Liver (tissue), 9 donors: ENCODE results near the gene APBA3. TPM values are rescaled to one million over a fixed set of nuclear protein-coding genes. Genes with fewer than 3 reads are reported as not detected.

Source experiments
- DNase-seq: peaks from one replicate; pipeline ENCODE4 v3.0.0-alpha.2; 2017; ENCODE audit warnings: low spot score
- H3K27ac ChIP-seq, 2 donors: one replicate each; pipeline ENCODE4 v1.7.0; 2013; ENCODE audit warnings: inconsistent platforms in 2 of 2, low read length in 2 of 2, control low read depth in 1 of 2, low read depth in 1 of 2, mild to moderate bottlenecking in 1 of 2
- H3K27me3 ChIP-seq, 4 donors: one replicate each; pipeline versions ENCODE4 v1.6.1 to v1.7.0; 2013; ENCODE audit warnings: low read length in 3 of 4, inconsistent platforms in 1 of 4, mild to moderate bottlenecking in 1 of 4, moderate library complexity in 1 of 4; ENCODE audit not compliant: control insufficient read depth in 4 of 4, insufficient read depth in 4 of 4
- H3K36me3 ChIP-seq, 4 donors: one replicate each; pipeline versions ENCODE4 v1.6.1 to v1.7.0; 2013; ENCODE audit warnings: low read length in 3 of 4, mild to moderate bottlenecking in 3 of 4, low read depth in 1 of 4, moderate library complexity in 1 of 4; ENCODE audit not compliant: control insufficient read depth in 4 of 4, insufficient read depth in 3 of 4
- H3K4me1 ChIP-seq, 4 donors: one replicate each; pipeline versions ENCODE4 v1.6.1 to v1.7.0; 2013; ENCODE audit warnings: low read length in 3 of 4, mild to moderate bottlenecking in 3 of 4, moderate library complexity in 1 of 4; ENCODE audit not compliant: control insufficient read depth in 4 of 4, insufficient read depth in 4 of 4
- H3K4me3 ChIP-seq, 3 donors: one replicate each; pipeline versions ENCODE4 v1.6.1 to v1.7.0; 2013; ENCODE audit warnings: low read length in 3 of 3, control low read depth in 1 of 3, low read depth in 1 of 3, mild to moderate bottlenecking in 1 of 3
- H3K9ac ChIP-seq, 2 donors: one replicate each; pipeline ENCODE4 v1.7.0; 2013; ENCODE audit warnings: low read length in 2 of 2, mild to moderate bottlenecking in 2 of 2, moderate library complexity in 2 of 2, control low read depth in 1 of 2, low read depth in 1 of 2
- H3K9me3 ChIP-seq, 4 donors: one replicate each; pipeline versions ENCODE4 v1.6.1 to v1.7.0; 2013; ENCODE audit warnings: low read length in 3 of 4; ENCODE audit not compliant: control insufficient read depth in 4 of 4
- EGR1 ChIP-seq, 2 donors: IDR thresholded peaks; 2 replicates each; pipeline ENCODE4 v1.6.1; 2016 to 2018; ENCODE audit warnings: antibody characterized with exemption in 2 of 2, low read depth in 2 of 2
- FOXA1 ChIP-seq: IDR thresholded peaks from 2 replicates; pipeline ENCODE4 v1.6.1; 2016; ENCODE audit warnings: antibody characterized with exemption
- FOXA2 ChIP-seq: IDR thresholded peaks from 2 replicates; pipeline ENCODE4 v1.6.1; 2016; ENCODE audit warnings: antibody characterized with exemption
- GABPA ChIP-seq, 2 donors: IDR thresholded peaks in 1 of 2; conservative IDR thresholded peaks in 1 of 2; 2 replicates each; pipeline ENCODE4 v1.6.1; 2016; ENCODE audit warnings: antibody characterized with exemption in 2 of 2, mild to moderate bottlenecking in 1 of 2, moderate library complexity in 1 of 2
- HNF4A ChIP-seq, 2 donors: conservative IDR thresholded peaks; 2 replicates each; pipeline ENCODE4 v1.6.1; 2016; ENCODE audit warnings: antibody characterized with exemption in 2 of 2, mild to moderate bottlenecking in 2 of 2
- HNF4G ChIP-seq: IDR thresholded peaks from 2 replicates; pipeline ENCODE4 v1.6.1; 2016; ENCODE audit warnings: antibody characterized with exemption
- JUND ChIP-seq, 2 donors: IDR thresholded peaks; 2 replicates each; pipeline ENCODE4 v1.6.1; 2016; ENCODE audit warnings: antibody characterized with exemption in 2 of 2
- NR2F2 ChIP-seq: IDR thresholded peaks from 2 replicates; pipeline ENCODE4 v1.6.1; 2016; ENCODE audit warnings: antibody characterized with exemption
- RAD21 ChIP-seq, 2 donors: IDR thresholded peaks; 2 replicates each; pipeline ENCODE4 v1.6.1; 2016; ENCODE audit warnings: antibody characterized with exemption in 2 of 2, mild to moderate bottlenecking in 2 of 2
- RXRA ChIP-seq, 2 donors: IDR thresholded peaks; 2 replicates each; pipeline ENCODE4 v1.6.1; 2017 to 2018; ENCODE audit warnings: antibody characterized with exemption in 2 of 2, mild to moderate bottlenecking in 1 of 2
- SP1 ChIP-seq: IDR thresholded peaks from 2 replicates; pipeline ENCODE4 v1.6.1; 2018; ENCODE audit warnings: antibody characterized with exemption, mild to moderate bottlenecking
- TAF1 ChIP-seq: conservative IDR thresholded peaks from 2 replicates; pipeline ENCODE4 v1.6.1; 2016; ENCODE audit warnings: antibody characterized with exemption, mild to moderate bottlenecking
- YY1 ChIP-seq: IDR thresholded peaks from 2 replicates; pipeline ENCODE4 v1.6.1; 2016; ENCODE audit warnings: antibody characterized with exemption, mild to moderate bottlenecking
- WGBS: extraction: QIAGEN DNeasy Blood & Tissue Kit; methylation state at CpG from one replicate; pipeline ENCODE4 v1.1.7; 2013; 5-methylcytosine and 5-hydroxymethylcytosine counted together
- polyA plus RNA-seq, 2 donors: library from polyadenylated mRNA; stranded (reverse) in 1 of 2; unstranded in 1 of 2; fragments of 200-250 nt in 1 of 2; fragments of >200 nt in 1 of 2; fragmentation: Nextera tagmentation in 1 of 2; extraction: Ambion mirVana in 1 of 2; gene quantifications; one replicate each; pipeline versions ENCODE4 v1.2.1 to v1.2.3, GENCODE V29; 2013 to 2015
- total RNA-seq, 2 donors: library from RNA; depleted of rRNA; stranded (reverse); fragments of >200 nt; gene quantifications; one replicate each; pipeline ENCODE4 v1.2.3, GENCODE V29; 2014
- TF ChIP-seq, protein P1 (sequence below): IDR thresholded peaks from 2 replicates; pipeline ENCODE4 v1.6.1; 2016; ENCODE audit warnings: antibody characterized with exemption, mild to moderate bottlenecking
- TF ChIP-seq, protein P2 (sequence below): IDR thresholded peaks from 2 replicates; pipeline ENCODE4 v1.6.1; 2016; ENCODE audit warnings: antibody characterized with exemption
- TF ChIP-seq, protein P3 (sequence below): IDR thresholded peaks from 2 replicates; pipeline ENCODE4 v1.6.1; 2016; ENCODE audit warnings: antibody characterized with exemption
- TF ChIP-seq, protein P4 (sequence below): IDR thresholded peaks from 2 replicates; pipeline ENCODE4 v1.6.1; 2016; ENCODE audit warnings: antibody characterized with exemption
- TF ChIP-seq, protein P5 (sequence below): fragments of 150-350 bp; IDR thresholded peaks from 2 replicates; pipeline ENCODE4 v1.5.1; 2017; ENCODE audit warnings: improper control_type of control experiment, low read depth, low read length; ENCODE audit not compliant: missing input control
- donor health status: healthy.
- donor health status: healthy.
- donor health status: healthy.
- donor health status: healthy.
- donor health status: healthy.

Gene APBA3
- total and polyA plus RNA-seq, 4 donors = 6.4 to 24.3 (median 10.7) TPM

DNA sequence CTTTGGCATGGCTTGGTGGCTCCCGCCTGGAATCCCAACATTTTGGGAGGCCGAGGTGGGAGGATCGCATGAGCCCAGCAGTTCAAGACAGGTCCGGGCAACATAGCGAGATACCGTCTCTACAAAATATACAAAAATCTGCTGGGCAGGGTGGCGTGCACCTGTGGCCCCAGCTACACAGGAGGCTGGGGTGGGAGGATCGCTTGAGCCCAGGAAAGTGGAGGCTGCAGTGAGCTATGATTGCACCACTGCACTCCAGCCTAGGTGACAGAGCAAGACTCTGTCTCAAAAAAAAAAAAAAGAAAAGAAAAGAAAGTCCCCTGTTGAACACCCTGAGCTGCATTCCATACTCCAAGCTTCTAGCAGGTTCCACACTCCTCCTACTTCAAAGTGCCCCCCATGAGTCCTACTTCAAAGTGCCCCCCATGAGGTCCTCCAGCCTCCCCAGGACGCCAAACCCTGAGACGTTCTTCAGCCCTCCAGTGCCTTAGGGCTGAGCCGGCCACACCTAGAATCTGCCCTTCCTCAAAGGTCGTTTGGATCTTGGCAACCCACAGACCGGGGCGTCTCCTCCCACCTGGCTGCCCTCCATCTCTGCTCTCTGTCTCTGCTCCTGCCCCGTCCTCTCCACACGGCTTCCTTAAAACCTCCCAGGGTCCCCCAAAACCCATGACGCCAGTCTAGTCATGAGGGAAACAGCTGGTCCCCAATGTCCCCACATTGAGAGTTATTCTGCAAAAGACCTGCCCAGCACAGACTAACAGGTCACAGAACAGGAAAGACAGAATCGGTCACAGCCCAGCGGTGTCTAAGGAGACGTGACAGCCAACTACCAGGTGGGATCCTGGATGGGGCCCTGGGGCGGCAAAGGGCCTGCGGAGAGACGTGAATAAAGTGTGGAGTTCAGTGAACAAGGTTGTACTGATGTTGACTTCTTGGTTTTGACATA lies 48.6 kb downstream of the APBA3 start:
- H3K27ac ChIP-seq = no peak overlapping the region
- DNase-seq = no peak

DNA sequence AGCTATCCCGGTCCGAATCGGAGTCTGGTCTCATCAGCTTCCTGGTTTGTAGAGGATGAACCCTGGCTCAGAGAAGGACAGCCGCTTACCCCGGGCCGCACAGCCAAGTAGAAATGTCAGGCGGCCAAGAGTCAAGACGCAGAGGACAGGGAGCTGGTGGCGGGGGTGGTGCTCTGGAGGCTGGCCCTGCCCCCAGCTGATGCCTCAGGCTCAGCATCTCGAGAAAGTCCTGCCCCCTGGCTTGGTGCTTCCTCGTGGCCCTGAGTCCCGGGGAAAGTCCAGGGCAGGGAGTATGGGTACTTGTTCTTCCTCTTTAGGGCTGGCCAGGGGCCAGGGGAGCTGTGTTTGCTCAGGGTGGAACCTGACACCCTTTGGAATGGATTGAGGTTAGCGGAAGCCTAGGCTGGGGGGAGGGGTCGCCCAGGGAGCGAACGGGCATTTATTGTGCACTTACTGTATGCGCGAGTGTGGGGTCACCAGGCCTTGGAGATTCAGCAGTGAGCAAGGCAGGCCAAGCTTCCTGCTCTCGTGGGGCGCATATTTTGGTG lies 51.2 kb downstream of the APBA3 start:
- no peak overlapping the region for H3K4me3 ChIP-seq
- TF ChIP-seq, protein P1, sequence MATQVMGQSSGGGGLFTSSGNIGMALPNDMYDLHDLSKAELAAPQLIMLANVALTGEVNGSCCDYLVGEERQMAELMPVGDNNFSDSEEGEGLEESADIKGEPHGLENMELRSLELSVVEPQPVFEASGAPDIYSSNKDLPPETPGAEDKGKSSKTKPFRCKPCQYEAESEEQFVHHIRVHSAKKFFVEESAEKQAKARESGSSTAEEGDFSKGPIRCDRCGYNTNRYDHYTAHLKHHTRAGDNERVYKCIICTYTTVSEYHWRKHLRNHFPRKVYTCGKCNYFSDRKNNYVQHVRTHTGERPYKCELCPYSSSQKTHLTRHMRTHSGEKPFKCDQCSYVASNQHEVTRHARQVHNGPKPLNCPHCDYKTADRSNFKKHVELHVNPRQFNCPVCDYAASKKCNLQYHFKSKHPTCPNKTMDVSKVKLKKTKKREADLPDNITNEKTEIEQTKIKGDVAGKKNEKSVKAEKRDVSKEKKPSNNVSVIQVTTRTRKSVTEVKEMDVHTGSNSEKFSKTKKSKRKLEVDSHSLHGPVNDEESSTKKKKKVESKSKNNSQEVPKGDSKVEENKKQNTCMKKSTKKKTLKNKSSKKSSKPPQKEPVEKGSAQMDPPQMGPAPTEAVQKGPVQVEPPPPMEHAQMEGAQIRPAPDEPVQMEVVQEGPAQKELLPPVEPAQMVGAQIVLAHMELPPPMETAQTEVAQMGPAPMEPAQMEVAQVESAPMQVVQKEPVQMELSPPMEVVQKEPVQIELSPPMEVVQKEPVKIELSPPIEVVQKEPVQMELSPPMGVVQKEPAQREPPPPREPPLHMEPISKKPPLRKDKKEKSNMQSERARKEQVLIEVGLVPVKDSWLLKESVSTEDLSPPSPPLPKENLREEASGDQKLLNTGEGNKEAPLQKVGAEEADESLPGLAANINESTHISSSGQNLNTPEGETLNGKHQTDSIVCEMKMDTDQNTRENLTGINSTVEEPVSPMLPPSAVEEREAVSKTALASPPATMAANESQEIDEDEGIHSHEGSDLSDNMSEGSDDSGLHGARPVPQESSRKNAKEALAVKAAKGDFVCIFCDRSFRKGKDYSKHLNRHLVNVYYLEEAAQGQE = no peak
- TF ChIP-seq RXRA (IDR thresholded peaks at IDR 0.05) = peak; percentile 71 to 88
- TF ChIP-seq HNF4A (conservative IDR thresholded peaks at IDR 0.05) = peak; percentile 87 to 94
- TF ChIP-seq TAF1 = no peak
- TF ChIP-seq, protein P2, sequence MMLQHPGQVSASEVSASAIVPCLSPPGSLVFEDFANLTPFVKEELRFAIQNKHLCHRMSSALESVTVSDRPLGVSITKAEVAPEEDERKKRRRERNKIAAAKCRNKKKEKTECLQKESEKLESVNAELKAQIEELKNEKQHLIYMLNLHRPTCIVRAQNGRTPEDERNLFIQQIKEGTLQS = no peak
- TF ChIP-seq FOXA2 = peak; percentile 59
- peak in 1 of 2 donors; percentile 12 for TF ChIP-seq RAD21 (IDR thresholded peaks at IDR 0.05)
- peak; percentile 24 for TF ChIP-seq NR2F2
- TF ChIP-seq EGR1 (IDR thresholded peaks at IDR 0.05; ENCODE audit: low read depth in 2 of 2) = peak in 1 of 2 donors; percentile 70
- no peak for TF ChIP-seq GABPA (IDR thresholded peaks at IDR 0.05 in 1 of 2, conservative IDR thresholded peaks at IDR 0.05 in 1 of 2)
- TF ChIP-seq HNF4G = peak; percentile 76
- TF ChIP-seq, protein P3, sequence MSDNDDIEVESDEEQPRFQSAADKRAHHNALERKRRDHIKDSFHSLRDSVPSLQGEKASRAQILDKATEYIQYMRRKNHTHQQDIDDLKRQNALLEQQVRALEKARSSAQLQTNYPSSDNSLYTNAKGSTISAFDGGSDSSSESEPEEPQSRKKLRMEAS = peak; percentile 93
- peak; percentile 48 for TF ChIP-seq YY1
- TF ChIP-seq, protein P4, sequence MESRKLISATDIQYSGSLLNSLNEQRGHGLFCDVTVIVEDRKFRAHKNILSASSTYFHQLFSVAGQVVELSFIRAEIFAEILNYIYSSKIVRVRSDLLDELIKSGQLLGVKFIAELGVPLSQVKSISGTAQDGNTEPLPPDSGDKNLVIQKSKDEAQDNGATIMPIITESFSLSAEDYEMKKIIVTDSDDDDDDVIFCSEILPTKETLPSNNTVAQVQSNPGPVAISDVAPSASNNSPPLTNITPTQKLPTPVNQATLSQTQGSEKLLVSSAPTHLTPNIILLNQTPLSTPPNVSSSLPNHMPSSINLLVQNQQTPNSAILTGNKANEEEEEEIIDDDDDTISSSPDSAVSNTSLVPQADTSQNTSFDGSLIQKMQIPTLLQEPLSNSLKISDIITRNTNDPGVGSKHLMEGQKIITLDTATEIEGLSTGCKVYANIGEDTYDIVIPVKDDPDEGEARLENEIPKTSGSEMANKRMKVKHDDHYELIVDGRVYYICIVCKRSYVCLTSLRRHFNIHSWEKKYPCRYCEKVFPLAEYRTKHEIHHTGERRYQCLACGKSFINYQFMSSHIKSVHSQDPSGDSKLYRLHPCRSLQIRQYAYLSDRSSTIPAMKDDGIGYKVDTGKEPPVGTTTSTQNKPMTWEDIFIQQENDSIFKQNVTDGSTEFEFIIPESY = peak; percentile 40
- peak in 1 of 2 donors; percentile 56 for TF ChIP-seq JUND (IDR thresholded peaks at IDR 0.05)
- TF ChIP-seq, protein P5, sequence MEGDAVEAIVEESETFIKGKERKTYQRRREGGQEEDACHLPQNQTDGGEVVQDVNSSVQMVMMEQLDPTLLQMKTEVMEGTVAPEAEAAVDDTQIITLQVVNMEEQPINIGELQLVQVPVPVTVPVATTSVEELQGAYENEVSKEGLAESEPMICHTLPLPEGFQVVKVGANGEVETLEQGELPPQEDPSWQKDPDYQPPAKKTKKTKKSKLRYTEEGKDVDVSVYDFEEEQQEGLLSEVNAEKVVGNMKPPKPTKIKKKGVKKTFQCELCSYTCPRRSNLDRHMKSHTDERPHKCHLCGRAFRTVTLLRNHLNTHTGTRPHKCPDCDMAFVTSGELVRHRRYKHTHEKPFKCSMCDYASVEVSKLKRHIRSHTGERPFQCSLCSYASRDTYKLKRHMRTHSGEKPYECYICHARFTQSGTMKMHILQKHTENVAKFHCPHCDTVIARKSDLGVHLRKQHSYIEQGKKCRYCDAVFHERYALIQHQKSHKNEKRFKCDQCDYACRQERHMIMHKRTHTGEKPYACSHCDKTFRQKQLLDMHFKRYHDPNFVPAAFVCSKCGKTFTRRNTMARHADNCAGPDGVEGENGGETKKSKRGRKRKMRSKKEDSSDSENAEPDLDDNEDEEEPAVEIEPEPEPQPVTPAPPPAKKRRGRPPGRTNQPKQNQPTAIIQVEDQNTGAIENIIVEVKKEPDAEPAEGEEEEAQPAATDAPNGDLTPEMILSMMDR = no peak
- peak; percentile 68 for TF ChIP-seq FOXA1
- TF ChIP-seq SP1 = peak; percentile 76
- H3K27ac ChIP-seq = peak overlapping the region; percentile 15 to 46
- no peaks in the 10 kb centered on the region for H3K36me3 ChIP-seq
- WGBS = 19% methylated on average over 20 of the region's 20 CpGs
- no peaks in the 10 kb centered on the region for H3K27me3 ChIP-seq
- H3K4me1 ChIP-seq = peaks cover 8 to 41% (median 27%) of the 10 kb centered on the region in 4 donors
- H3K9me3 ChIP-seq = no peaks in the 10 kb centered on the region
- DNase-seq = peak; percentile 66
- H3K9ac ChIP-seq = no peak overlapping the region

More for the DNA sequence above, 48.6 kb downstream of the APBA3 start:
- H3K36me3 ChIP-seq = no peaks in the 10 kb centered on the region
- TF ChIP-seq TAF1 (no peak), EGR1 (IDR thresholded peaks at IDR 0.05; ENCODE audit: low read depth in 2 of 2) (no peak), HNF4G (no peak)
- TF ChIP-seq, protein P3 = no peak
- H3K4me1 ChIP-seq = peaks cover 4 to 35% (median 24%) of the 10 kb centered on the region in 4 donors
- H3K9me3 ChIP-seq = no peaks in the 10 kb centered on the region
- WGBS = 47% methylated on average over 23 of the region's 23 CpGs
- H3K4me3 ChIP-seq = no peak overlapping the region
- no peaks in the 10 kb centered on the region for H3K27me3 ChIP-seq
- no peak overlapping the region for H3K9ac ChIP-seq
